ENCODE measurements around the gene CD68. TPM values are rescaled to one million over a fixed set of nuclear protein-coding genes. Genes with fewer than 3 reads are reported as not detected.

Gene CD68
- total RNA-seq, 1 experiment from 2014 or later, result 30.2 TPM

- Histone ChIP-seq H3F3A (ENCODE audit: low read length, unreplicated experiment) (no peaks in the 10 kb centered on the region), H3K9ac (ENCODE audit: low read length) (no peak overlapping the region), H3K4me3 (ENCODE audit: low read length) (no peak overlapping the region), H3K9me2 (replicated peaks; ENCODE audit: low read length) (no peaks in the 10 kb centered on the region), H3K4me1 (ENCODE audit: insufficient read depth, low read length) (peaks cover 20% of the 10 kb centered on the region), H2AFZ (ENCODE audit: low read length) (no peak overlapping the region), H4K20me1 (ENCODE audit: low read length) (no peaks in the 10 kb centered on the region), H3K36me3 (ENCODE audit: low read depth, low read length) (no peaks in the 10 kb centered on the region), H3K9me3 (ENCODE audit: low read length) (no peaks in the 10 kb centered on the region), H3K79me2 (ENCODE audit: low read length) (no peaks in the 10 kb centered on the region), H3K27me3 (ENCODE audit: low read length) (no peaks in the 10 kb centered on the region), H3K27ac (ENCODE audit: low read length) (no peak overlapping the region), H3K4me2 (ENCODE audit: low read length) (no peak overlapping the region)
- no peak for TF ChIP-seq CTCF (conservative IDR thresholded peaks at IDR 0.05; ENCODE audit: low read depth, low read length)
- TF ChIP-seq EZH2 (IDR thresholded peaks at IDR 0.05; ENCODE audit: low read length, unreplicated experiment), result no peak
- no peak for DNase-seq
- ChIA-PET CTCF (no interaction called here), POLR2A (ENCODE audit: unreplicated experiment) (no interaction called here)
- intact Hi-C loops (cut with micrococcal nuclease), result no loop called here
- no TSS peak for BruUV-seq (replicated peaks)
- no peak for ATAC-seq
Observed at GRCh38 chr17:7556627-7557026, 22.8 kb upstream of the CD68 start.

GRCh38 chr17:7557147-7557764 is 22.2 kb upstream of the CD68 start:
- intact Hi-C loops (cut with micrococcal nuclease), result no loop called here
- ATAC-seq (no peak), DNase-seq (no peak)
- Histone ChIP-seq H3K9me3 (ENCODE audit: low read length) (no peaks in the 10 kb centered on the region), H3K27me3 (ENCODE audit: low read length) (no peaks in the 10 kb centered on the region), H3K27ac (ENCODE audit: low read length) (no peak overlapping the region), H2AFZ (ENCODE audit: low read length) (no peak overlapping the region), H3F3A (ENCODE audit: low read length, unreplicated experiment) (no peaks in the 10 kb centered on the region), H4K20me1 (ENCODE audit: low read length) (no peaks in the 10 kb centered on the region), H3K4me3 (ENCODE audit: low read length) (no peak overlapping the region), H3K9me2 (replicated peaks; ENCODE audit: low read length) (no peaks in the 10 kb centered on the region), H3K36me3 (ENCODE audit: low read depth, low read length) (no peaks in the 10 kb centered on the region), H3K79me2 (ENCODE audit: low read length) (peaks cover 4% of the 10 kb centered on the region), H3K4me1 (ENCODE audit: insufficient read depth, low read length) (peaks cover 20% of the 10 kb centered on the region), H3K9ac (ENCODE audit: low read length) (no peak overlapping the region), H3K4me2 (ENCODE audit: low read length) (no peak overlapping the region)
- ChIA-PET CTCF (no interaction called here), POLR2A (ENCODE audit: unreplicated experiment) (no interaction called here)
- no TSS peak for BruUV-seq (replicated peaks)
- TF ChIP-seq EZH2 (IDR thresholded peaks at IDR 0.05; ENCODE audit: low read length, unreplicated experiment), result no peak
- TF ChIP-seq EZH2phosphoT487 (IDR thresholded peaks at IDR 0.05; ENCODE audit: borderline replicate concordance, low read length), result no peak
- no peak for TF ChIP-seq CTCF (conservative IDR thresholded peaks at IDR 0.05; ENCODE audit: low read depth, low read length)

GRCh38 chr17:7557775-7558543 is 21.5 kb upstream of the CD68 start:
- ATAC-seq (peak; percentile 50), DNase-seq (peak; percentile 66)
- H2AFZ ChIP-seq (ENCODE audit: low read length), result peak overlapping the region; percentile 80
- H3K27me3 ChIP-seq (ENCODE audit: low read length), result no peaks in the 10 kb centered on the region
- no TSS peak for BruUV-seq (replicated peaks)
- no peaks in the 10 kb centered on the region for H3K36me3 ChIP-seq (ENCODE audit: low read depth, low read length)
- POLR2A ChIA-PET (ENCODE audit: unreplicated experiment), result no interaction called here
- no peaks in the 10 kb centered on the region for H3F3A ChIP-seq (ENCODE audit: low read length, unreplicated experiment)
- CTCF ChIA-PET, result no interaction called here
- H3K79me2 ChIP-seq (ENCODE audit: low read length), result peaks cover 11% of the 10 kb centered on the region
- no peak for TF ChIP-seq EZH2 (IDR thresholded peaks at IDR 0.05; ENCODE audit: low read length, unreplicated experiment)
- peak overlapping the region; percentile 60 for H3K4me3 ChIP-seq (ENCODE audit: low read length)
- intact Hi-C loops (cut with micrococcal nuclease), result no loop called here
- H3K9me3 ChIP-seq (ENCODE audit: low read length), result no peaks in the 10 kb centered on the region
- peak overlapping the region; percentile 67 for H3K9ac ChIP-seq (ENCODE audit: low read length)
- no peaks in the 10 kb centered on the region for H3K9me2 ChIP-seq (replicated peaks; ENCODE audit: low read length)
- H3K4me1 ChIP-seq (ENCODE audit: insufficient read depth, low read length), result peaks cover 25% of the 10 kb centered on the region
- H3K4me2 ChIP-seq (ENCODE audit: low read length), result peak overlapping the region; percentile 100
- H4K20me1 ChIP-seq (ENCODE audit: low read length), result no peaks in the 10 kb centered on the region
- peak overlapping the region; percentile 65 for H3K27ac ChIP-seq (ENCODE audit: low read length)
